Left ventricle myocardium superior (tissue), 1 donor: ENCODE data around the gene RASAL2. TPM values are rescaled to one million over a fixed set of nuclear protein-coding genes. Genes with fewer than 3 reads are reported as not detected.
"Not testable (repeated sequence)": the region's sequence is repeated elsewhere in the genome, so short reads cannot be mapped to it uniquely, and the experiment has no call there.

Experiments
- ATAC-seq: fragments of 200-7000 bp; cut with Tn5 transposase; one replicate; pipeline ENCODE4 v1.9.1; 2020; ENCODE audit warnings: mild to moderate bottlenecking, moderate library complexity
- DNase-seq: peaks from one replicate; pipeline ENCODE4 v3.0.0-alpha.2; 2020
- intact Hi-C: fragments of 100-400 bp; cut with micrococcal nuclease; formaldehyde crosslinking; loops from one replicate; pipeline ENCODE4 v1.11.0; 2022
- total RNA-seq: library from RNA; stranded (reverse); fragmentation: NEBNext Ultra II Directional; extraction: Animal tissue kit (Norgen Biotek cat#: 25700); gene quantifications from one replicate; pipeline ENCODE4 v1.2.1, GENCODE V29; 2021
- donor health status: DM: no; HTN: yes; CAD: no; lungs with severe emphysema.

RASAL2 gene
- total RNA-seq, 1 donor from 2014 or later: 26.4 TPM

GRCh38 chr1:178192686-178193085 lies 98.8 kb downstream of the RASAL2 start:
- DNase-seq (no peak), ATAC-seq (peak; percentile 74)
- intact Hi-C loops: no loop called here

GRCh38 chr1:178196631-178197030 lies 102.7 kb downstream of the RASAL2 start:
- DNase-seq (no peak), ATAC-seq (no peak)
- intact Hi-C loops: no loop called here

GRCh38 chr1:178202095-178202494 lies 108.2 kb downstream of the RASAL2 start:
- DNase-seq, ATAC-seq, intact Hi-C loops: not testable (repeated sequence)

- ATAC-seq, DNase-seq, intact Hi-C loops: not testable (repeated sequence)
Observed at GRCh38 chr1:178202546-178202945, 108.6 kb downstream of the RASAL2 start.

GRCh38 chr1:178208269-178208856 lies 114.5 kb downstream of the RASAL2 start:
- intact Hi-C loops, ATAC-seq, DNase-seq: not testable (repeated sequence)

- DNase-seq (no peak), ATAC-seq (no peak)
- intact Hi-C loops: no loop called here
Observed at GRCh38 chr1:178209935-178210334, 116.0 kb downstream of the RASAL2 start.

GRCh38 chr1:178218550-178218949 lies 124.6 kb downstream of the RASAL2 start:
- ATAC-seq (no peak), DNase-seq (no peak)
- intact Hi-C loops: no loop called here

GRCh38 chr1:178220094-178220493 lies 126.2 kb downstream of the RASAL2 start:
- intact Hi-C loops: no loop called here
- DNase-seq (no peak), ATAC-seq (no peak)

GRCh38 chr1:178223289-178223688 lies 129.4 kb downstream of the RASAL2 start:
- no peak for DNase-seq
- intact Hi-C loops: no loop called here
- no peak for ATAC-seq

- intact Hi-C loops: no loop called here
- ATAC-seq: no peak
- no peak for DNase-seq
Observed at GRCh38 chr1:178224358-178224757, 130.5 kb downstream of the RASAL2 start.

- intact Hi-C loops: no loop called here
- DNase-seq (no peak), ATAC-seq (no peak)
Observed at GRCh38 chr1:178230881-178231409, 137.0 kb downstream of the RASAL2 start.

GRCh38 chr1:178232108-178232507 lies 138.2 kb downstream of the RASAL2 start:
- DNase-seq (no peak), ATAC-seq (no peak)
- intact Hi-C loops: no loop called here

- ATAC-seq (no peak), DNase-seq (no peak)
- intact Hi-C loops: no loop called here
Observed at GRCh38 chr1:178232949-178233348, 139.0 kb downstream of the RASAL2 start.

- DNase-seq: no peak
- intact Hi-C loops: no loop called here
- ATAC-seq: no peak
Observed at GRCh38 chr1:178237121-178237520, 143.2 kb downstream of the RASAL2 start.

GRCh38 chr1:178238722-178239510 lies 145.0 kb downstream of the RASAL2 start:
- DNase-seq: no peak
- intact Hi-C loops: no loop called here
- ATAC-seq: no peak

- intact Hi-C loops: no loop called here
- ATAC-seq (no peak), DNase-seq (no peak)
Observed at GRCh38 chr1:178241057-178241456, 147.2 kb downstream of the RASAL2 start.

GRCh38 chr1:178241837-178242236 lies 147.9 kb downstream of the RASAL2 start:
- intact Hi-C loops: no loop called here
- DNase-seq (no peak), ATAC-seq (no peak)

- DNase-seq: no peak
- intact Hi-C loops: no loop called here
Observed at GRCh38 chr1:178243119-178243518, 149.2 kb downstream of the RASAL2 start.

GRCh38 chr1:178243890-178244289 lies 150.0 kb downstream of the RASAL2 start:
- DNase-seq: no peak
- ATAC-seq: no peak
- intact Hi-C loops: no loop called here

More at GRCh38 chr1:178243119-178243518, 149.2 kb downstream of the RASAL2 start:
- ATAC-seq: no peak

GRCh38 chr1:178248284-178248683 lies 154.4 kb downstream of the RASAL2 start:
- ATAC-seq, DNase-seq, intact Hi-C loops: not testable (repeated sequence)
